GM12878 (cell line): ENCODE measurements around the gene BBS9. TPM values are rescaled to one million over a fixed set of nuclear protein-coding genes. Genes with fewer than 3 reads are reported as not detected.

Experiments used
- HCFC1 ChIP-seq: fragments of 150-350 bp; IDR thresholded peaks from 2 replicates; pipeline ENCODE4 v1.6.1; 2014; ENCODE audit warnings: low read length
- polyA plus RNA-seq, 11 experiments: library from polyadenylated mRNA; depleted of rRNA in 4 of 11; unstranded in 6 of 11; stranded (reverse) in 5 of 11; fragments of >200 nt; fragmentation: Nextera tagmentation in 4 of 11; fragmentation: Illumina TruSeq in 1 of 11; extraction: Ambion mirVana in 4 of 11; extraction: Trizol in 1 of 11; gene quantifications; 1 replicate in 1 of 11; 2 replicates in 10 of 11; pipeline versions ENCODE4 v1.2.1 to v1.2.3, GENCODE V29; 2011 to 2016; ENCODE audit warnings: inconsistent platforms in 2 of 11, missing spikeins in 2 of 11, low read depth in 1 of 11
- total RNA-seq, 4 experiments: library from RNA; depleted of rRNA in 3 of 4; stranded (reverse); fragments of >200 nt in 3 of 4; fragmentation: Illumina TruSeq in 1 of 4; extraction: Trizol in 1 of 4; gene quantifications; 2 replicates each; pipeline versions ENCODE4 v1.2.1 to v1.2.3, GENCODE V29; 2013 to 2021
- TF ChIP-seq, protein P1 (sequence below), 3 experiments: IDR thresholded peaks in 2 of 3; conservative IDR thresholded peaks in 1 of 3; 2 replicates each; pipeline ENCODE4 v1.5.1; 2011; ENCODE audit warnings: low read depth in 3 of 3, low read length in 3 of 3, mild to moderate bottlenecking in 3 of 3, control low read depth in 2 of 3, moderate library complexity in 2 of 3, inconsistent platforms in 1 of 3, mixed read lengths in 1 of 3; ENCODE audit not compliant: control insufficient read depth in 2 of 3, insufficient read depth in 1 of 3; ENCODE audit errors: extremely low read depth in 1 of 3
- TF ChIP-seq, protein P2 (sequence below): fragments of 450-650 bp; formaldehyde crosslinking; IDR thresholded peaks from 2 replicates; pipeline ENCODE4 v1.5.0; 2022; ENCODE audit warnings: mild to moderate bottlenecking, missing genetic modification characterization
- TF ChIP-seq, protein P3 (sequence below): fragments of 450-650 bp; IDR thresholded peaks from 2 replicates; pipeline ENCODE4 v1.6.1; 2018; ENCODE audit warnings: borderline replicate concordance, mild to moderate bottlenecking; ENCODE audit not compliant: partially characterized antibody

The BBS9 gene
- total and polyA plus RNA-seq, 10 of the 15 experiments (the other 5 are each of a cell fraction or from before 2014, with no cell fraction given) = 1.2 to 5.6 (median 2.3) TPM

DNA sequence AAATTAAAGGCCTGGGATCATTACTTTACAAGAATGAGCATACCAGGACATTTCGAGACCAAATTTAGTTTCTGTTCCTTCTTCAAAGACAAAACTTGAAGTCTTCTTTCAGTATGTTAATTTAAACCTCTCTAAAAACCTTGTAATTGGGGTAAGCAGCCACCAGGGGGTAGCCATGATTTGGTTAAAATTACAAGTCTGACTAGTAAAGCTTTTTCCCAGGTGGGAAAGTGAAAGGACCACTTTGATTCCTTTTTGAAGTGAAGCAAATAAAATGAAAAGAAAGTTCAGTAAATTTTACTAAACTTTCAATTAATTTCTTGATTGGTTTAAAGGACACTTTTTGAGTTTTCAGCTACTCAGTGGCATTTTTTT, 294.3 kb downstream of the BBS9 start (continued):
- TF ChIP-seq, protein P1, sequence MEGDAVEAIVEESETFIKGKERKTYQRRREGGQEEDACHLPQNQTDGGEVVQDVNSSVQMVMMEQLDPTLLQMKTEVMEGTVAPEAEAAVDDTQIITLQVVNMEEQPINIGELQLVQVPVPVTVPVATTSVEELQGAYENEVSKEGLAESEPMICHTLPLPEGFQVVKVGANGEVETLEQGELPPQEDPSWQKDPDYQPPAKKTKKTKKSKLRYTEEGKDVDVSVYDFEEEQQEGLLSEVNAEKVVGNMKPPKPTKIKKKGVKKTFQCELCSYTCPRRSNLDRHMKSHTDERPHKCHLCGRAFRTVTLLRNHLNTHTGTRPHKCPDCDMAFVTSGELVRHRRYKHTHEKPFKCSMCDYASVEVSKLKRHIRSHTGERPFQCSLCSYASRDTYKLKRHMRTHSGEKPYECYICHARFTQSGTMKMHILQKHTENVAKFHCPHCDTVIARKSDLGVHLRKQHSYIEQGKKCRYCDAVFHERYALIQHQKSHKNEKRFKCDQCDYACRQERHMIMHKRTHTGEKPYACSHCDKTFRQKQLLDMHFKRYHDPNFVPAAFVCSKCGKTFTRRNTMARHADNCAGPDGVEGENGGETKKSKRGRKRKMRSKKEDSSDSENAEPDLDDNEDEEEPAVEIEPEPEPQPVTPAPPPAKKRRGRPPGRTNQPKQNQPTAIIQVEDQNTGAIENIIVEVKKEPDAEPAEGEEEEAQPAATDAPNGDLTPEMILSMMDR (IDR thresholded peaks at IDR 0.05 in 2 of 3, conservative IDR thresholded peaks at IDR 0.05 in 1 of 3; ENCODE audit: control insufficient read depth in 2 of 3, extremely low read depth in 1 of 3, insufficient read depth in 1 of 3, low read depth in 3 of 3, low read length in 3 of 3) = peak; percentile 47 to 71 (median 59); a peak in 5 of 6 replicates
- TF ChIP-seq HCFC1 = no peak
- TF ChIP-seq, protein P2, sequence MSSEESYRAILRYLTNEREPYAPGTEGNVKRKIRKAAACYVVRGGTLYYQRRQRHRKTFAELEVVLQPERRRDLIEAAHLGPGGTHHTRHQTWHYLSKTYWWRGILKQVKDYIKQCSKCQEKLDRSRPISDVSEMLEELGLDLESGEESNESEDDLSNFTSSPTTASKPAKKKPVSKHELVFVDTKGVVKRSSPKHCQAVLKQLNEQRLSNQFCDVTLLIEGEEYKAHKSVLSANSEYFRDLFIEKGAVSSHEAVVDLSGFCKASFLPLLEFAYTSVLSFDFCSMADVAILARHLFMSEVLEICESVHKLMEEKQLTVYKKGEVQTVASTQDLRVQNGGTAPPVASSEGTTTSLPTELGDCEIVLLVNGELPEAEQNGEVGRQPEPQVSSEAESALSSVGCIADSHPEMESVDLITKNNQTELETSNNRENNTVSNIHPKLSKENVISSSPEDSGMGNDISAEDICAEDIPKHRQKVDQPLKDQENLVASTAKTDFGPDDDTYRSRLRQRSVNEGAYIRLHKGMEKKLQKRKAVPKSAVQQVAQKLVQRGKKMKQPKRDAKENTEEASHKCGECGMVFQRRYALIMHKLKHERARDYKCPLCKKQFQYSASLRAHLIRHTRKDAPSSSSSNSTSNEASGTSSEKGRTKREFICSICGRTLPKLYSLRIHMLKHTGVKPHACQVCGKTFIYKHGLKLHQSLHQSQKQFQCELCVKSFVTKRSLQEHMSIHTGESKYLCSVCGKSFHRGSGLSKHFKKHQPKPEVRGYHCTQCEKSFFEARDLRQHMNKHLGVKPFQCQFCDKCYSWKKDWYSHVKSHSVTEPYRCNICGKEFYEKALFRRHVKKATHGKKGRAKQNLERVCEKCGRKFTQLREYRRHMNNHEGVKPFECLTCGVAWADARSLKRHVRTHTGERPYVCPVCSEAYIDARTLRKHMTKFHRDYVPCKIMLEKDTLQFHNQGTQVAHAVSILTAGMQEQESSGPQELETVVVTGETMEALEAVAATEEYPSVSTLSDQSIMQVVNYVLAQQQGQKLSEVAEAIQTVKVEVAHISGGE = no peak
- TF ChIP-seq, protein P3, sequence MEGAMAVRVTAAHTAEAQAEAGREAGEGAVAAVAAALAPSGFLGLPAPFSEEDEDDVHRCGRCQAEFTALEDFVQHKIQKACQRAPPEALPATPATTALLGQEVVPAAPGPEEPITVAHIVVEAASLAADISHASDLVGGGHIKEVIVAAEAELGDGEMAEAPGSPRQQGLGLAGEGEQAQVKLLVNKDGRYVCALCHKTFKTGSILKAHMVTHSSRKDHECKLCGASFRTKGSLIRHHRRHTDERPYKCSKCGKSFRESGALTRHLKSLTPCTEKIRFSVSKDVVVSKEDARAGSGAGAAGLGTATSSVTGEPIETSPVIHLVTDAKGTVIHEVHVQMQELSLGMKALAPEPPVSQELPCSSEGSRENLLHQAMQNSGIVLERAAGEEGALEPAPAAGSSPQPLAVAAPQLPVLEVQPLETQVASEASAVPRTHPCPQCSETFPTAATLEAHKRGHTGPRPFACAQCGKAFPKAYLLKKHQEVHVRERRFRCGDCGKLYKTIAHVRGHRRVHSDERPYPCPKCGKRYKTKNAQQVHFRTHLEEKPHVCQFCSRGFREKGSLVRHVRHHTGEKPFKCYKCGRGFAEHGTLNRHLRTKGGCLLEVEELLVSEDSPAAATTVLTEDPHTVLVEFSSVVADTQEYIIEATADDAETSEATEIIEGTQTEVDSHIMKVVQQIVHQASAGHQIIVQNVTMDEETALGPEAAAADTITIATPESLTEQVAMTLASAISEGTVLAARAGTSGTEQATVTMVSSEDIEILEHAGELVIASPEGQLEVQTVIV = no peak
